GM23338 (cell line): ENCODE data around the gene CYTL1. TPM values are rescaled to one million over a fixed set of nuclear protein-coding genes. Genes with fewer than 3 reads are reported as not detected.
A peak's percentile ranks its signal among the peaks of the same experiment; 100 is the strongest.

Source experiments
- ATAC-seq: fragments of 200-7000 bp; cut with Tn5 transposase; 3 replicates; pipeline ENCODE4 v1.9.1; 2020
- DNase-seq: peaks from one replicate; pipeline ENCODE4 v3.0.0-alpha.2; 2015; ENCODE audit warnings: low spot score
- H2AFZ ChIP-seq: fragments of 200-600 bp; sonication (generic); 2 replicates; pipeline ENCODE4 v1.8.0; 2016; ENCODE audit warnings: antibody characterized with exemption, mild to moderate bottlenecking, moderate library complexity
- H3F3A ChIP-seq: fragments of 200-600 bp; sonication (generic); replicated peaks from 2 replicates; pipeline ENCODE4 v1.8.0; 2017; ENCODE audit warnings: antibody characterized with exemption, mixed run types, low read depth
- H3K27ac ChIP-seq: fragments of 200-600 bp; sonication (generic); 2 replicates; pipeline ENCODE4 v1.6.1; 2016; ENCODE audit warnings: low read depth
- H3K27me3 ChIP-seq: fragments of 200-600 bp; sonication (generic); 2 replicates; pipeline ENCODE4 v1.8.0; 2016; ENCODE audit warnings: mild to moderate bottlenecking, mixed run types, moderate library complexity; ENCODE audit not compliant: insufficient read depth
- H3K36me3 ChIP-seq: fragments of 200-600 bp; sonication (generic); 2 replicates; pipeline ENCODE4 v1.8.0; 2016; ENCODE audit warnings: mild to moderate bottlenecking; ENCODE audit not compliant: insufficient read depth
- H3K4me1 ChIP-seq: fragments of 200-600 bp; sonication (generic); 2 replicates; pipeline ENCODE4 v1.8.0; 2016; ENCODE audit warnings: mild to moderate bottlenecking, moderate library complexity; ENCODE audit not compliant: insufficient read depth
- H3K4me2 ChIP-seq: fragments of 200-600 bp; sonication (generic); 2 replicates; pipeline ENCODE4 v1.7.1; 2017; ENCODE audit warnings: mixed run types
- H3K4me3 ChIP-seq: fragments of 200-600 bp; sonication (generic); 2 replicates; pipeline ENCODE4 v1.6.1; 2016; ENCODE audit warnings: mixed run types
- H3K79me2 ChIP-seq: fragments of 200-600 bp; sonication (generic); replicated peaks from 2 replicates; pipeline ENCODE4 v1.8.0; 2017; ENCODE audit warnings: mild to moderate bottlenecking; ENCODE audit not compliant: insufficient read depth
- H3K9me2 ChIP-seq: fragments of 200-600 bp; sonication (generic); 2 replicates; pipeline ENCODE4 v1.8.0; 2017; ENCODE audit not compliant: insufficient read depth
- H4K20me1 ChIP-seq: fragments of 200-600 bp; sonication (generic); replicated peaks from 2 replicates; pipeline ENCODE4 v1.8.0; 2017; ENCODE audit warnings: mild to moderate bottlenecking; ENCODE audit not compliant: insufficient read depth
- H3K27ac Mint-ChIP-seq: 2 replicates; pipeline ENCODE4 v1.8.0; 2020; ENCODE audit warnings: inconsistent platforms, mild to moderate bottlenecking, moderate library complexity, mixed read lengths
- H3K27me3 Mint-ChIP-seq: 3 replicates; pipeline ENCODE4 v1.8.0; 2022; ENCODE audit warnings: low read depth, mild to moderate bottlenecking, moderate library complexity, mixed read lengths, inconsistent platforms; ENCODE audit not compliant: insufficient read depth, poor library complexity
- H3K36me3 Mint-ChIP-seq: 3 replicates; pipeline ENCODE4 v1.8.0; 2021; ENCODE audit warnings: low read depth, mild to moderate bottlenecking, inconsistent platforms, moderate library complexity, mixed read lengths
- H3K4me1 Mint-ChIP-seq: 3 replicates; pipeline ENCODE4 v1.8.0; 2020; ENCODE audit warnings: mild to moderate bottlenecking, inconsistent platforms, mixed read lengths
- H3K4me3 Mint-ChIP-seq: 3 replicates; pipeline ENCODE4 v1.8.0; 2021; ENCODE audit warnings: moderate library complexity, mild to moderate bottlenecking, inconsistent platforms, mixed read lengths
- H3K9me3 Mint-ChIP-seq: 3 replicates; pipeline ENCODE4 v1.8.0; 2020; ENCODE audit warnings: moderate library complexity, mild to moderate bottlenecking, inconsistent platforms, mixed read lengths
- CREB1 ChIP-seq: fragments of 250-450 bp; sonication (Bioruptor Pico); IDR thresholded peaks from 2 replicates; pipeline ENCODE4 v1.5.0; 2020; ENCODE audit warnings: low read depth, mild to moderate bottlenecking, moderate library complexity
- ETS1 ChIP-seq: IDR thresholded peaks from 2 replicates; pipeline ENCODE4 v1.6.1; 2016; ENCODE audit warnings: antibody characterized with exemption
- EZH2 ChIP-seq: fragments of 200-600 bp; sonication (generic); IDR thresholded peaks from one replicate; pipeline ENCODE4 v1.8.0; 2017; ENCODE audit warnings: antibody characterized with exemption, mild to moderate bottlenecking, low read depth; ENCODE audit not compliant: unreplicated experiment
- EZH2phosphoT487 ChIP-seq: fragments of 200-600 bp; sonication (generic); IDR thresholded peaks from one replicate; pipeline ENCODE4 v1.8.1; 2018; ENCODE audit warnings: antibody characterized with exemption; ENCODE audit not compliant: unreplicated experiment
- JUNB ChIP-seq: IDR thresholded peaks from one replicate; pipeline ENCODE4 v1.6.1; 2016; ENCODE audit warnings: antibody characterized with exemption; ENCODE audit not compliant: unreplicated experiment
- NANOG ChIP-seq: IDR thresholded peaks from 2 replicates; pipeline ENCODE4 v1.6.1; 2016; ENCODE audit warnings: antibody characterized with exemption, borderline replicate concordance
- POLR2AphosphoS5 ChIP-seq: IDR thresholded peaks from 2 replicates; pipeline ENCODE4 v1.6.1; 2016; ENCODE audit warnings: antibody characterized with exemption, low read depth
- REST ChIP-seq: IDR thresholded peaks from one replicate; pipeline ENCODE4 v1.6.1; 2018; ENCODE audit warnings: antibody characterized with exemption; ENCODE audit not compliant: unreplicated experiment
- STAT1 ChIP-seq: IDR thresholded peaks from one replicate; pipeline ENCODE4 v1.6.1; 2016; ENCODE audit warnings: antibody characterized with exemption; ENCODE audit not compliant: unreplicated experiment
- ZNF114 ChIP-seq: fragments of 250-450 bp; sonication (Bioruptor Pico); IDR thresholded peaks from 2 replicates; pipeline ENCODE4 v1.5.0; 2020; ENCODE audit warnings: mild to moderate bottlenecking, moderate library complexity
- ZNF331 ChIP-seq: fragments of 250-450 bp; sonication (Bioruptor Pico); IDR thresholded peaks from 2 replicates; pipeline ENCODE4 v1.5.0; 2020; ENCODE audit warnings: low read depth, mild to moderate bottlenecking, moderate library complexity
- polyA plus RNA-seq: library from polyadenylated mRNA; unstranded; fragments of >200 nt; fragmentation: Nextera tagmentation; extraction: Ambion mirVana; gene quantifications from 2 replicates; pipeline ENCODE4 v1.2.1, GENCODE V29; 2016
- total RNA-seq: library from RNA; depleted of rRNA; stranded (reverse); fragments of >200 nt; shearing (Covaris generic); gene quantifications from 2 replicates; pipeline ENCODE4 v1.2.3, GENCODE V29; 2014
- TF ChIP-seq, protein P1 (sequence below), 2 experiments: fragments of 200-600 bp in 1 of 2; sonication (generic) in 1 of 2; conservative IDR thresholded peaks; 2 replicates each; pipeline versions ENCODE4 v1.5.1 to v1.6.1; 2016 to 2017; ENCODE audit warnings: antibody characterized with exemption in 2 of 2, low read depth in 2 of 2, mild to moderate bottlenecking in 2 of 2, moderate library complexity in 1 of 2
- TF ChIP-seq, protein P2 (sequence below): fragments of 250-450 bp; sonication (Bioruptor Pico); IDR thresholded peaks from 2 replicates; pipeline ENCODE4 v1.5.0; 2020; ENCODE audit warnings: mild to moderate bottlenecking, moderate library complexity

The CYTL1 gene
- total and polyA plus RNA-seq, 2 experiments from 2014 or later: 12.6 to 17.6 TPM

GRCh38 chr4:5018603-5019002 lies 655 bp downstream of the CYTL1 start:
- H3K4me1 ChIP-seq: peaks cover 11% of the 10 kb centered on the region; the same call in 1 of the 2 replicates
- peak overlapping the region; percentile 28; the same call in 1 of the 2 replicates for H2AFZ ChIP-seq
- peaks cover 8% of the 10 kb centered on the region for H3K4me1 Mint-ChIP-seq
- H3K4me3 ChIP-seq: peak overlapping the region; percentile 56
- no peaks in the 10 kb centered on the region for H3K9me2 ChIP-seq
- peak; percentile 34 for DNase-seq
- peak overlapping the region; percentile 77 for H3K4me2 ChIP-seq
- H3K27me3 ChIP-seq: no peaks in the 10 kb centered on the region
- H3K9me3 Mint-ChIP-seq: no peaks in the 10 kb centered on the region; the same call in 2 of the 3 replicates
- peak overlapping the region; percentile 42; the same call in 2 of the 3 replicates for H3K4me3 Mint-ChIP-seq
- no peaks in the 10 kb centered on the region; the same call in 2 of the 3 replicates for H3K36me3 Mint-ChIP-seq
- no peaks in the 10 kb centered on the region for H3K36me3 ChIP-seq
- no peaks in the 10 kb centered on the region for H3F3A ChIP-seq
- no peaks in the 10 kb centered on the region for H4K20me1 ChIP-seq
- peaks cover 3% of the 10 kb centered on the region for H3K27me3 Mint-ChIP-seq
- no peak for TF ChIP-seq EZH2
- TF ChIP-seq EZH2phosphoT487: no peak
- TF ChIP-seq POLR2AphosphoS5: no peak
- TF ChIP-seq, protein P1, sequence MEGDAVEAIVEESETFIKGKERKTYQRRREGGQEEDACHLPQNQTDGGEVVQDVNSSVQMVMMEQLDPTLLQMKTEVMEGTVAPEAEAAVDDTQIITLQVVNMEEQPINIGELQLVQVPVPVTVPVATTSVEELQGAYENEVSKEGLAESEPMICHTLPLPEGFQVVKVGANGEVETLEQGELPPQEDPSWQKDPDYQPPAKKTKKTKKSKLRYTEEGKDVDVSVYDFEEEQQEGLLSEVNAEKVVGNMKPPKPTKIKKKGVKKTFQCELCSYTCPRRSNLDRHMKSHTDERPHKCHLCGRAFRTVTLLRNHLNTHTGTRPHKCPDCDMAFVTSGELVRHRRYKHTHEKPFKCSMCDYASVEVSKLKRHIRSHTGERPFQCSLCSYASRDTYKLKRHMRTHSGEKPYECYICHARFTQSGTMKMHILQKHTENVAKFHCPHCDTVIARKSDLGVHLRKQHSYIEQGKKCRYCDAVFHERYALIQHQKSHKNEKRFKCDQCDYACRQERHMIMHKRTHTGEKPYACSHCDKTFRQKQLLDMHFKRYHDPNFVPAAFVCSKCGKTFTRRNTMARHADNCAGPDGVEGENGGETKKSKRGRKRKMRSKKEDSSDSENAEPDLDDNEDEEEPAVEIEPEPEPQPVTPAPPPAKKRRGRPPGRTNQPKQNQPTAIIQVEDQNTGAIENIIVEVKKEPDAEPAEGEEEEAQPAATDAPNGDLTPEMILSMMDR (conservative IDR thresholded peaks at IDR 0.05; ENCODE audit: low read depth in 2 of 2): no peak
- no peak for TF ChIP-seq STAT1
- TF ChIP-seq ZNF331 (CRISPR knock-in tag): no peak
- no peak for TF ChIP-seq ZNF114 (CRISPR knock-in tag)
- TF ChIP-seq ETS1: no peak
- no peak for TF ChIP-seq JUNB
- TF ChIP-seq, protein P2, sequence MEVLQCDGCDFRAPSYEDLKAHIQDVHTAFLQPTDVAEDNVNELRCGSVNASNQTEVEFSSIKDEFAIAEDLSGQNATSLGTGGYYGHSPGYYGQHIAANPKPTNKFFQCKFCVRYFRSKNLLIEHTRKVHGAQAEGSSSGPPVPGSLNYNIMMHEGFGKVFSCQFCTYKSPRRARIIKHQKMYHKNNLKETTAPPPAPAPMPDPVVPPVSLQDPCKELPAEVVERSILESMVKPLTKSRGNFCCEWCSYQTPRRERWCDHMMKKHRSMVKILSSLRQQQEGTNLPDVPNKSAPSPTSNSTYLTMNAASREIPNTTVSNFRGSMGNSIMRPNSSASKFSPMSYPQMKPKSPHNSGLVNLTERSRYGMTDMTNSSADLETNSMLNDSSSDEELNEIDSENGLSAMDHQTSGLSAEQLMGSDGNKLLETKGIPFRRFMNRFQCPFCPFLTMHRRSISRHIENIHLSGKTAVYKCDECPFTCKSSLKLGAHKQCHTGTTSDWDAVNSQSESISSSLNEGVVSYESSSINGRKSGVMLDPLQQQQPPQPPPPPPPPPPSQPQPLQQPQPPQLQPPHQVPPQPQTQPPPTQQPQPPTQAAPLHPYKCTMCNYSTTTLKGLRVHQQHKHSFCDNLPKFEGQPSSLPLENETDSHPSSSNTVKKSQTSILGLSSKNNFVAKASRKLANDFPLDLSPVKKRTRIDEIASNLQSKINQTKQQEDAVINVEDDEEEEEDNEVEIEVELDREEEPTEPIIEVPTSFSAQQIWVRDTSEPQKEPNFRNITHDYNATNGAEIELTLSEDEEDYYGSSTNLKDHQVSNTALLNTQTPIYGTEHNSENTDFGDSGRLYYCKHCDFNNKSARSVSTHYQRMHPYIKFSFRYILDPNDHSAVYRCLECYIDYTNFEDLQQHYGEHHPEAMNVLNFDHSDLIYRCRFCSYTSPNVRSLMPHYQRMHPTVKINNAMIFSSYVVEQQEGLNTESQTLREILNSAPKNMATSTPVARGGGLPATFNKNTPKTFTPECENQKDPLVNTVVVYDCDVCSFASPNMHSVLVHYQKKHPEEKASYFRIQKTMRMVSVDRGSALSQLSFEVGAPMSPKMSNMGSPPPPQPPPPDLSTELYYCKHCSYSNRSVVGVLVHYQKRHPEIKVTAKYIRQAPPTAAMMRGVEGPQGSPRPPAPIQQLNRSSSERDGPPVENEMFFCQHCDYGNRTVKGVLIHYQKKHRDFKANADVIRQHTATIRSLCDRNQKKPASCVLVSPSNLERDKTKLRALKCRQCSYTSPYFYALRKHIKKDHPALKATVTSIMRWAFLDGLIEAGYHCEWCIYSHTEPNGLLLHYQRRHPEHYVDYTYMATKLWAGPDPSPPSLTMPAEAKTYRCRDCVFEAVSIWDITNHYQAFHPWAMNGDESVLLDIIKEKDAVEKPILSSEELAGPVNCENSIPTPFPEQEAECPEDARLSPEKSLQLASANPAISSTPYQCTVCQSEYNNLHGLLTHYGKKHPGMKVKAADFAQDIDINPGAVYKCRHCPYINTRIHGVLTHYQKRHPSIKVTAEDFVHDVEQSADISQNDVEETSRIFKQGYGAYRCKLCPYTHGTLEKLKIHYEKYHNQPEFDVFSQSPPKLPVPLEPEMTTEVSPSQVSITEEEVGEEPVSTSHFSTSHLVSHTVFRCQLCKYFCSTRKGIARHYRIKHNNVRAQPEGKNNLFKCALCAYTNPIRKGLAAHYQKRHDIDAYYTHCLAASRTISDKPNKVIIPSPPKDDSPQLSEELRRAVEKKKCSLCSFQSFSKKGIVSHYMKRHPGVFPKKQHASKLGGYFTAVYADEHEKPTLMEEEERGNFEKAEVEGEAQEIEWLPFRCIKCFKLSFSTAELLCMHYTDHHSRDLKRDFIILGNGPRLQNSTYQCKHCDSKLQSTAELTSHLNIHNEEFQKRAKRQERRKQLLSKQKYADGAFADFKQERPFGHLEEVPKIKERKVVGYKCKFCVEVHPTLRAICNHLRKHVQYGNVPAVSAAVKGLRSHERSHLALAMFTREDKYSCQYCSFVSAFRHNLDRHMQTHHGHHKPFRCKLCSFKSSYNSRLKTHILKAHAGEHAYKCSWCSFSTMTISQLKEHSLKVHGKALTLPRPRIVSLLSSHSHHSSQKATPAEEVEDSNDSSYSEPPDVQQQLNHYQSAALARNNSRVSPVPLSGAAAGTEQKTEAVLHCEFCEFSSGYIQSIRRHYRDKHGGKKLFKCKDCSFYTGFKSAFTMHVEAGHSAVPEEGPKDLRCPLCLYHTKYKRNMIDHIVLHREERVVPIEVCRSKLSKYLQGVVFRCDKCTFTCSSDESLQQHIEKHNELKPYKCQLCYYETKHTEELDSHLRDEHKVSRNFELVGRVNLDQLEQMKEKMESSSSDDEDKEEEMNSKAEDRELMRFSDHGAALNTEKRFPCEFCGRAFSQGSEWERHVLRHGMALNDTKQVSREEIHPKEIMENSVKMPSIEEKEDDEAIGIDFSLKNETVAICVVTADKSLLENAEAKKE (CRISPR knock-in tag): no peak
- TF ChIP-seq NANOG: no peak
- TF ChIP-seq CREB1 (CRISPR knock-in tag): no peak
- no peak for TF ChIP-seq REST
- H3K79me2 ChIP-seq: no peaks in the 10 kb centered on the region
- H3K27ac Mint-ChIP-seq: no peak overlapping the region
- no peak overlapping the region for H3K27ac ChIP-seq
- peak; percentile 57 for ATAC-seq
